22Rv1 (cell line): ENCODE measurements around the gene TNFRSF12A.

Experiments used
- CTCF ChIP-seq: fragments of 450-650 bp; IDR thresholded peaks from 2 replicates; pipeline ENCODE4 v1.5.1; 2017; ENCODE audit warnings: mild to moderate bottlenecking
- ZFX ChIP-seq: fragments of 450-650 bp; IDR thresholded peaks from 2 replicates; pipeline ENCODE4 v1.6.1; 2017; ENCODE audit warnings: antibody characterized with exemption, borderline replicate concordance

GRCh38 chr16:3026609-3027488, 6.7 kb downstream of the TNFRSF12A start:
- TF ChIP-seq CTCF (no peak), ZFX (no peak)
